Endodermal cell (in vitro differentiated cells): Measurements from ENCODE around the gene KRTAP4-16. TPM values are rescaled to one million over a fixed set of nuclear protein-coding genes. Genes with fewer than 3 reads are reported as not detected.

ENCODE experiments used
- DNase-seq: peaks from one replicate; pipeline ENCODE4 v3.0.0-alpha.2; 2017
- H3K27ac ChIP-seq: 2 replicates; pipeline ENCODE4 v1.5.1; 2013; ENCODE audit warnings: mild to moderate bottlenecking, low read depth, low read length, moderate library complexity
- H3K27me3 ChIP-seq: 2 replicates; pipeline ENCODE4 v1.6.1; 2013; ENCODE audit warnings: mild to moderate bottlenecking, low read length, moderate library complexity; ENCODE audit not compliant: insufficient read depth, control insufficient read depth, poor library complexity, severe bottlenecking
- H3K36me3 ChIP-seq: 2 replicates; pipeline ENCODE4 v1.7.0; 2013; ENCODE audit warnings: mild to moderate bottlenecking, low read length, moderate library complexity; ENCODE audit not compliant: control insufficient read depth, insufficient read depth
- H3K4me1 ChIP-seq: one replicate; pipeline ENCODE4 v1.7.0; 2013; ENCODE audit warnings: low read length; ENCODE audit not compliant: control insufficient read depth, insufficient read depth
- H3K4me3 ChIP-seq: 2 replicates; pipeline ENCODE4 v1.5.1; 2013; ENCODE audit warnings: mild to moderate bottlenecking, low read length, moderate library complexity
- H3K9ac ChIP-seq: 2 replicates; pipeline ENCODE4 v1.6.1; 2013; ENCODE audit warnings: mild to moderate bottlenecking, low read length, moderate library complexity; ENCODE audit not compliant: poor library complexity, severe bottlenecking; ENCODE audit errors: extremely low read depth
- H3K9me3 ChIP-seq: 2 replicates; pipeline ENCODE4 v1.6.1; 2013; ENCODE audit warnings: mild to moderate bottlenecking, low read length, moderate library complexity; ENCODE audit not compliant: control insufficient read depth
- H3K27ac Mint-ChIP-seq: 2 replicates; pipeline ENCODE4 v1.8.0; 2020; ENCODE audit warnings: mixed read lengths
- H3K27me3 Mint-ChIP-seq: 2 replicates; pipeline ENCODE4 v1.8.0; 2021; ENCODE audit warnings: mild to moderate bottlenecking, mixed read lengths; ENCODE audit not compliant: insufficient read depth
- H3K36me3 Mint-ChIP-seq: 2 replicates; pipeline ENCODE4 v1.8.0; 2020; ENCODE audit warnings: low read depth, mixed read lengths
- H3K4me1 Mint-ChIP-seq: 2 replicates; pipeline ENCODE4 v1.8.0; 2020; ENCODE audit warnings: mixed read lengths
- H3K4me3 Mint-ChIP-seq: 2 replicates; pipeline ENCODE4 v1.8.0; 2020; ENCODE audit warnings: mild to moderate bottlenecking, moderate library complexity, mixed read lengths
- H3K9me3 Mint-ChIP-seq: 2 replicates; pipeline ENCODE4 v1.8.0; 2020; ENCODE audit warnings: mild to moderate bottlenecking, mixed read lengths
- CTCF ChIP-seq: fragments of 200-600 bp; sonication (generic); conservative IDR thresholded peaks from 2 replicates; pipeline ENCODE4 v1.5.0; 2021; ENCODE audit warnings: antibody characterized with exemption, mild to moderate bottlenecking
- WGBS, 2 experiments: methylation state at CpG; one replicate each; pipeline versions ENCODE4 v1.1.5 to v1.1.7; 2013; ENCODE audit warnings: missing lambda C conversion rate in 2 of 2, mixed read lengths in 1 of 2; ENCODE audit not compliant: insufficient coverage in 1 of 2, insufficient read length in 1 of 2; 5-methylcytosine and 5-hydroxymethylcytosine counted together
- long read RNA-seq, 4 experiments: library from polyadenylated mRNA in 2 of 4; library from RNA in 1 of 4; library from capped mRNA in 1 of 4; stranded (forward) in 3 of 4; unstranded in 1 of 4; transcript quantifications; one replicate each; pipeline ENCODE4 v2.0.0, GENCODE V29; 2020 to 2021; ENCODE audit warnings: inconsistent platforms in 1 of 4
- polyA plus RNA-seq, 2 experiments: library from polyadenylated mRNA; stranded (reverse); fragments of 50-300 nt; gene quantifications; one replicate each; pipeline ENCODE4 v1.2.3, GENCODE V29; 2013
- total RNA-seq, 2 donors: library from RNA; stranded (reverse); fragmentation: NEBNext Ultra II Directional in 1 of 2; extraction: Animal tissue kit (Norgen Biotek cat#: 25700) in 1 of 2; gene quantifications; 2 replicates in 1 of 2; 3 replicates in 1 of 2; pipeline ENCODE4 v1.2.1, GENCODE V29; 2021

Gene KRTAP4-16
- not detected for total RNA-seq
- not detected for polyA plus RNA-seq (2013, experiment 1 of 2)
- not detected for polyA plus RNA-seq (2013, experiment 2 of 2)
- long read RNA-seq, experiment 1 = 0 reads
- long read RNA-seq, experiment 2 = 0 reads
- long read RNA-seq, experiment 3 = 0 reads
- long read RNA-seq, experiment 4 = 0 reads

GRCh38 chr17:41101586-41102259 is at the start of gene KRTAP4-16:
TSS of gene KRTAP4-16 (minus strand) at chr17:41102209. CDS start at chr17:41102209, 0 bp downstream.
- Mint-ChIP-seq H3K4me3 (no peak within 1 kb of the TSS), H3K27ac (no peak within 1 kb of the TSS), H3K27me3 (peaks cover 4% of the 10 kb centered on the region), H3K4me1 (no peaks in the 10 kb centered on the region), H3K36me3 (no peaks in the 10 kb centered on the region), H3K9me3 (no peaks in the 10 kb centered on the region)
- 72 to 74% methylated on average over 6 to 8 of the region's 10 CpGs for WGBS, 2 experiments
- no peaks in the 10 kb centered on the region for H3K36me3 ChIP-seq
- H3K27me3 ChIP-seq = no peaks in the 10 kb centered on the region
- H3K4me3 ChIP-seq = no peak within 1 kb of the TSS
- H3K9me3 ChIP-seq = no peaks in the 10 kb centered on the region
- no peaks in the 10 kb centered on the region for H3K4me1 ChIP-seq
- H3K27ac ChIP-seq = no peak within 1 kb of the TSS
- no peak for TF ChIP-seq CTCF
- no peak within 1 kb of the TSS for H3K9ac ChIP-seq
- DNase-seq = no peak

- Mint-ChIP-seq H3K4me1 (no peaks in the 10 kb centered on the region), H3K36me3 (no peaks in the 10 kb centered on the region), H3K27ac (no peak overlapping the region), H3K9me3 (no peaks in the 10 kb centered on the region), H3K4me3 (no peak overlapping the region), H3K27me3 (peaks cover 2% of the 10 kb centered on the region)
- H3K27me3 ChIP-seq = peaks cover 5% of the 10 kb centered on the region
- no peaks in the 10 kb centered on the region for H3K36me3 ChIP-seq
- H3K4me1 ChIP-seq = no peaks in the 10 kb centered on the region
- H3K9me3 ChIP-seq = no peaks in the 10 kb centered on the region
- 75 to 100% methylated on average over 1 of the region's 2 CpGs for WGBS, 2 experiments
- no peak overlapping the region for H3K27ac ChIP-seq
- H3K9ac ChIP-seq = no peak overlapping the region
- H3K4me3 ChIP-seq = no peak overlapping the region
- no peak for TF ChIP-seq CTCF
- no peak for DNase-seq
Measured at GRCh38 chr17:41151525-41151924, 49.5 kb upstream of the KRTAP4-16 start.

GRCh38 chr17:41150026-41150425 is 48.0 kb upstream of the KRTAP4-16 start:
- H3K4me1 ChIP-seq = no peaks in the 10 kb centered on the region
- WGBS, 2 experiments = 92 to 96% methylated on average over 4 of the region's 4 CpGs
- H3K4me1 Mint-ChIP-seq = no peaks in the 10 kb centered on the region
- no peak overlapping the region for H3K27ac Mint-ChIP-seq
- no peak overlapping the region for H3K9ac ChIP-seq
- no peaks in the 10 kb centered on the region for H3K36me3 Mint-ChIP-seq
- no peak for DNase-seq
- H3K36me3 ChIP-seq = no peaks in the 10 kb centered on the region
- no peak overlapping the region for H3K4me3 ChIP-seq
- peaks cover 5% of the 10 kb centered on the region for H3K27me3 ChIP-seq
- peaks cover 2% of the 10 kb centered on the region for H3K27me3 Mint-ChIP-seq
- no peak overlapping the region for H3K4me3 Mint-ChIP-seq
- H3K27ac ChIP-seq = no peak overlapping the region
- no peaks in the 10 kb centered on the region for H3K9me3 ChIP-seq
- peaks cover 2% of the 10 kb centered on the region for H3K9me3 Mint-ChIP-seq
- TF ChIP-seq CTCF = no peak
